Measurements from ENCODE around the gene SIK1. TPM values are rescaled to one million over a fixed set of nuclear protein-coding genes. Genes with fewer than 3 reads are reported as not detected.
"Not testable (repeated sequence)": the region's sequence is repeated elsewhere in the genome, so short reads cannot be mapped to it uniquely, and the experiment has no call there.

Gene SIK1
- total and polyA plus RNA-seq, 4 donors = 0.72 to 51.4 (median 9.4) TPM

DNA sequence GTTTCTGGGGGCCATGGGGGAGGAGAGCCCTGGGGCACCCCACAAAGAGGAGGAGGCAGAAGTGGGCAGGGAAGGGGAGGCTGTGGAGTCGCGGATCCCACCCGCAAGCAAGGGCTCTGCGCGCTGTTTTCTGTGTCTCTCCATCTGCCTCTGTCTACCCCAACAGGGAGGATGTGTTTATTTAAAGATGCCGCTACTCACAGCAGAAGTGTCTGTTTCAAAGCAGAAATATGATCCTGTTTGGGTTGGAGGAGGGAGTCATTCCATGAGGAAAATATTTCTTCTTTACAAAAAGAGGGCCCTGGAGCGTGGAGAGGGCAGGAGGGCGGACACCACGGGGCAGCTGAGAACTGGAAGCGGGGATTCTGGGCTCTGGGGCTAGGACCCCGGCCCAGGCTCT lies 25.8 kb downstream of the SIK1 start:
- no CpG with 5 or more reads among the region's 11 CpGs for WGBS, 2 donors

DNA sequence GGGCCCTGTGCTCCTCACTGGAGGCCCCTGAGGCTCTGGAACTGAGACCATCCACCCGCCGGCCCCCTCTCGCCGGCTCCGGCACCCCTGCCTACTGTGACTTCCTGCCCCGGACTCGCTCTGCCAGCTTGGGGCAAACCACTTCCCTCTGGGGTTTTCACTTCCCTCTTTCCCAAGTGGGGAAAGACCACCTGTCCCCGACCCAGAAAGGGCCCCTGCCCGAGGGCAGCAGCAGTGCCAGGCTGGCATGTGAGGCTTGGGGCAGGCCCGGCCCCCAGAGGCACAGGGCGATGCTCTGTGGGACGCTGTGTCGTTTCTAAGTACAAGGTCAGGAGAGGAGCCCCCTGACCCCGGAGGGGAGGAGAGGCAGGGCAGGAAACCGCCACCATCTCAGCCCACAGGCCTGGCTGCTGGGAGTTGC lies 27.3 kb downstream of the SIK1 start:
- H3K9me3 ChIP-seq (ENCODE audit: control insufficient read depth, low read length); ATAC-seq (ENCODE audit: low FRiP score); intact Hi-C loops (cut with DNase I); H3K4me3 ChIP-seq (ENCODE audit: low read length in 2 of 2); H3K27me3 ChIP-seq (ENCODE audit: control insufficient read depth in 1 of 2, insufficient read depth in 2 of 2, low read length in 1 of 2); H3K4me1 ChIP-seq (ENCODE audit: control insufficient read depth in 1 of 2, insufficient read depth in 2 of 2, low read length in 2 of 2); DNase-seq; H3K27ac ChIP-seq (ENCODE audit: low read depth in 1 of 2, low read length in 2 of 2); H3K36me3 ChIP-seq (ENCODE audit: control insufficient read depth in 1 of 2, insufficient read depth in 2 of 2, low read length in 1 of 2): not testable (repeated sequence)
- WGBS, 2 donors = no CpG with 5 or more reads among the region's 15 CpGs

More for the DNA sequence above, 25.8 kb downstream of the SIK1 start:
- H3K4me3 ChIP-seq (ENCODE audit: low read length in 2 of 2); H3K36me3 ChIP-seq (ENCODE audit: control insufficient read depth in 1 of 2, insufficient read depth in 2 of 2, low read length in 1 of 2); H3K9me3 ChIP-seq (ENCODE audit: control insufficient read depth, low read length); H3K27me3 ChIP-seq (ENCODE audit: control insufficient read depth in 1 of 2, insufficient read depth in 2 of 2, low read length in 1 of 2); DNase-seq; intact Hi-C loops (cut with DNase I); H3K4me1 ChIP-seq (ENCODE audit: control insufficient read depth in 1 of 2, insufficient read depth in 2 of 2, low read length in 2 of 2); ATAC-seq (ENCODE audit: low FRiP score); H3K27ac ChIP-seq (ENCODE audit: low read depth in 1 of 2, low read length in 2 of 2): not testable (repeated sequence)

DNA sequence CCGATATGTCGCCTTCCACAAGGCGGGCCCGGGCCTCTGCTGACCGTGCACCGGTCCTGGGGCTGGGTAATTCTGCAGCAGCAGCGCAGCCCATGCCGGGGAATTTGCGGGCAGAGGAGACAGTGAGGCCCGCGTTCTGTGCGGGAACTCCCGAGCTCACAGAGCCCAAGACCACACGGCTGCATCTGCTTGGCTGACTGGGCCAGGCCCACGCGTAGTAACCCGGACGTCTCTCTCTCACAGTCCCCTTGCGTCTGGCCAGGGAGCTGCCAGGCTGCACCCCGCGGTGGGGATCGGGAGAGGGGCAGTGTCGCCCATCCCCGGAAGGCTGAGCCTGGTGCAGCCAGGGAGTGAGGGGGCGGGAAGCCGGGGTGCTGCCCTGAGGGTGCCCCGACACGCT lies 27.8 kb downstream of the SIK1 start:
- H3K4me1 ChIP-seq (ENCODE audit: control insufficient read depth in 1 of 2, insufficient read depth in 2 of 2, low read length in 2 of 2); DNase-seq; intact Hi-C loops (cut with DNase I); H3K9me3 ChIP-seq (ENCODE audit: control insufficient read depth, low read length); H3K27me3 ChIP-seq (ENCODE audit: control insufficient read depth in 1 of 2, insufficient read depth in 2 of 2, low read length in 1 of 2); H3K27ac ChIP-seq (ENCODE audit: low read depth in 1 of 2, low read length in 2 of 2); H3K4me3 ChIP-seq (ENCODE audit: low read length in 2 of 2); ATAC-seq (ENCODE audit: low FRiP score); H3K36me3 ChIP-seq (ENCODE audit: control insufficient read depth in 1 of 2, insufficient read depth in 2 of 2, low read length in 1 of 2): not testable (repeated sequence)
- WGBS, 2 donors = no CpG with 5 or more reads among the region's 28 CpGs

DNA sequence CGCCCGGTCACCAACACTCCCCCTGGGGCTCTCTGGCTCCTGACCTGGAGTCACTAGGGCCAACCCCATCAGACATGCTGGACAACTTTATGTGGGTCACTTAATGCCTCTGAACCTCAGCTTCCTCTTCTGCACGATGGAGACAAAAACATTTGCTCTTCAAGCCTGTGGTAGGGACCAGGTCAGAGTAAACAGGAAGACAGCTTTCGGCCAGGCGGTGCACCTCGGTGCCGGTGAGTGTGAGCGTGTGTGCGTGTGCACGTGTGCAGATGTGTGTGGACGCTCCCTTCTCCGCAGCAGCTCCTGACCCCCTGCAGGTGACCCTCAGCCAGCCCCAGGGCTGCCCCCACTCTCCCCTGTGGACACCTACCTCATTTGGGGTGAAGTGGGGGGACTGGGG lies 28.4 kb downstream of the SIK1 start:
- H3K27me3 ChIP-seq (ENCODE audit: control insufficient read depth in 1 of 2, insufficient read depth in 2 of 2, low read length in 1 of 2); ATAC-seq (ENCODE audit: low FRiP score); intact Hi-C loops (cut with DNase I); DNase-seq; H3K4me3 ChIP-seq (ENCODE audit: low read length in 2 of 2); H3K9me3 ChIP-seq (ENCODE audit: control insufficient read depth, low read length); H3K27ac ChIP-seq (ENCODE audit: low read depth in 1 of 2, low read length in 2 of 2); H3K36me3 ChIP-seq (ENCODE audit: control insufficient read depth in 1 of 2, insufficient read depth in 2 of 2, low read length in 1 of 2); H3K4me1 ChIP-seq (ENCODE audit: control insufficient read depth in 1 of 2, insufficient read depth in 2 of 2, low read length in 2 of 2): not testable (repeated sequence)
- no CpG with 5 or more reads among the region's 12 CpGs for WGBS, 2 donors

DNA sequence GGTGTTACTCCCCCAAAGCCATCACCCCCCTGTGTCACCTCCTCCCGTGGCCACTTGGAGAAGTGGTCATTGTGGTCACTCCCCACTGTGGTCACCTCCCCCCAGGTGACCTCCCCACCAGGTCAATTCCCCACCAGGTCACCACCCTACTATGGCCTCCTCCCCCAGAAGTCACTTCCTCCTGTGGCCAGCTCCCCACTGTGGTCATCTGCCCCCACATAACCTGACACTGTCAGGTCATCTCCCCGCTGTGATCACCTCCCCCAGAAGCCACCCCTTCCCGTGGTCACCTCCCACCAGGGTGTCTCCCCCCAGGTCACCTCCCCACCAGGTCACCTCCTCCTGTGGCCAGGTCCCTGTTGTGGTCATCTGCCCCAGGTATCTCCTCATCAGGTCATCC lies 28.9 kb downstream of the SIK1 start:
- ATAC-seq (ENCODE audit: low FRiP score); intact Hi-C loops (cut with DNase I): not testable (repeated sequence)
- WGBS, 2 donors = no CpG with 5 or more reads among the region's 3 CpGs

DNA sequence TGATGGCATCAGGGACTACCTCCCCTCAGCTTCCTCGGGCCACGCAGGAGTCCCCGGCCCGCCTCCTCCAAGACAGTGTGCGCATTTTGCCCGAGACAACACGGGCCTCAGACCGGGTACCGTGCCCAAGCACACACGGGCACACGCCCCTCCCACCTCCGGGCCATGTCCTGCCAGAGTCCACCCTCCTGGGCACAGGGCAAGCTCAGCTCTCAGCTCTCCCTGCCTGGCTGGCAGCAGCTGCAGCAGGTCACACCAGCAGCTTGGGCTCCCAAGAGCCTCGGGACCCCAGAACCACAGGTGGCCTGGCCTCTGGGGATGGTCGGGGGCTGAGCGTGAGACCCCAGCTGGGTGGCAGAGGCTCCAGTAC lies 29.5 kb downstream of the SIK1 start:
- H3K36me3 ChIP-seq (ENCODE audit: control insufficient read depth in 1 of 2, insufficient read depth in 2 of 2, low read length in 1 of 2); H3K27me3 ChIP-seq (ENCODE audit: control insufficient read depth in 1 of 2, insufficient read depth in 2 of 2, low read length in 1 of 2); DNase-seq; intact Hi-C loops (cut with DNase I); H3K4me3 ChIP-seq (ENCODE audit: low read length in 2 of 2); H3K9me3 ChIP-seq (ENCODE audit: control insufficient read depth, low read length); H3K27ac ChIP-seq (ENCODE audit: low read depth in 1 of 2, low read length in 2 of 2); ATAC-seq (ENCODE audit: low FRiP score); H3K4me1 ChIP-seq (ENCODE audit: control insufficient read depth in 1 of 2, insufficient read depth in 2 of 2, low read length in 2 of 2): not testable (repeated sequence)
- no CpG with 5 or more reads among the region's 15 CpGs for WGBS, 2 donors

More for the DNA sequence above, 28.9 kb downstream of the SIK1 start:
- not testable (repeated sequence) for H3K9me3 ChIP-seq (ENCODE audit: control insufficient read depth, low read length); H3K36me3 ChIP-seq (ENCODE audit: control insufficient read depth in 1 of 2, insufficient read depth in 2 of 2, low read length in 1 of 2); H3K27me3 ChIP-seq (ENCODE audit: control insufficient read depth in 1 of 2, insufficient read depth in 2 of 2, low read length in 1 of 2); H3K4me3 ChIP-seq (ENCODE audit: low read length in 2 of 2); H3K4me1 ChIP-seq (ENCODE audit: control insufficient read depth in 1 of 2, insufficient read depth in 2 of 2, low read length in 2 of 2); H3K27ac ChIP-seq (ENCODE audit: low read depth in 1 of 2, low read length in 2 of 2); DNase-seq

DNA sequence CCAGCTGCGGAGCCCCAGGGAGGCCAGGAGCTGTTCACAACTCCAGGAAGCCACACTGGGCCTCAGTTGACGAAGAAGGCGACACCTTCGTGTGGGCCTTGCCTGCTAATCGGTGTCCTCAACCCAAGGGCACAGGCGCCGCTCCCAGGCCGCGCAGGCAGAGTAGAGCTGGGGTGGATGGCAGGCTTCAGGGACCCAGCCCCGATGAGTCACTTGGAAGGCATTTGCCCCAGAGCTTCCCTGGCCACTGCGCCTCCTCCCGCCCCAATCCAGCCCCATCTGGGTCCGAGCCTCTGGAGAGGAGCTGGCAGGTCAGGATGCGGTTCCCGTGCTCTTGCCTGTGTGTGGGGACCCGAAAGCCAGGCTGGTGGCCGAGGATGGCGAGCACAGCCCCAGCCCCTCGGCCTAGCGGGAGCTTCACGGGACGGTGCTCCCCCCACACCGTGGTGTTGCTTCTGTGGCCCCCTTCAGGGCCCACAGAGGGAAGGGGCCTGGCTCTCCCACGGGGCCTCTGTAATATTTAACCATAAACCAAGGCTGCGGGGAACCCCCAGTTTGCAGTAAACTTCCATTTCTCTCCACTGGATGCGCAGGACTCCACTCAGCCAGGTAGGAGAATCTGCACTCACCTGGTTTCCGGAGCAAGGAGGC lies 30.0 kb downstream of the SIK1 start:
- DNase-seq; H3K4me3 ChIP-seq (ENCODE audit: low read length in 2 of 2); H3K27ac ChIP-seq (ENCODE audit: low read depth in 1 of 2, low read length in 2 of 2); ATAC-seq (ENCODE audit: low FRiP score); H3K36me3 ChIP-seq (ENCODE audit: control insufficient read depth in 1 of 2, insufficient read depth in 2 of 2, low read length in 1 of 2); intact Hi-C loops (cut with DNase I); H3K9me3 ChIP-seq (ENCODE audit: control insufficient read depth, low read length); H3K4me1 ChIP-seq (ENCODE audit: control insufficient read depth in 1 of 2, insufficient read depth in 2 of 2, low read length in 2 of 2); H3K27me3 ChIP-seq (ENCODE audit: control insufficient read depth in 1 of 2, insufficient read depth in 2 of 2, low read length in 1 of 2): not testable (repeated sequence)
- no CpG with 5 or more reads among the region's 27 CpGs for WGBS, 2 donors

DNA sequence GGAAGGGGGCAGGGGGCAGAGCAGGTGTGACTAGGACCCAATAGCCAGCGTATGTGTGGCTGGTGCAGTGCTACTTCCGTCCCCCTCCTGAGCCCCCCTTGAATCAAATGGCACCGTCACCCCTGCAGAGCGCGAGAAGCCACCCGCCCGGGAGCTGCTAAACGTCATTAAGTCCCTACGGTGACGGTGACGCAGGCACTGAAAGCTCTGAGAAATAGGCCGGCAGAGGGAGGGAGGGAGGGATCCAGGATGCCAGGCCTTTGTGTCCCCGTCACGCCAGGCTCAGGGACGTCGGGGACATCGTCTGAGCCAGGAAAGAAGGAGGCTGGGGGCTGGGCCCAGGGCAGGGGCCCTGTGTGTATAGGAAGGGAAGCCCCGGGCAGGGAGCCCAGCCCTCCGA lies 43.6 kb downstream of the SIK1 start:
- H3K4me3 ChIP-seq (ENCODE audit: low read length in 2 of 2); H3K9me3 ChIP-seq (ENCODE audit: control insufficient read depth, low read length); H3K4me1 ChIP-seq (ENCODE audit: control insufficient read depth in 1 of 2, insufficient read depth in 2 of 2, low read length in 2 of 2); H3K36me3 ChIP-seq (ENCODE audit: control insufficient read depth in 1 of 2, insufficient read depth in 2 of 2, low read length in 1 of 2); ATAC-seq (ENCODE audit: low FRiP score); H3K27ac ChIP-seq (ENCODE audit: low read depth in 1 of 2, low read length in 2 of 2); intact Hi-C loops (cut with DNase I); DNase-seq; H3K27me3 ChIP-seq (ENCODE audit: control insufficient read depth in 1 of 2, insufficient read depth in 2 of 2, low read length in 1 of 2): not testable (repeated sequence)
- WGBS, 2 donors = no CpG with 5 or more reads among the region's 19 CpGs

DNA sequence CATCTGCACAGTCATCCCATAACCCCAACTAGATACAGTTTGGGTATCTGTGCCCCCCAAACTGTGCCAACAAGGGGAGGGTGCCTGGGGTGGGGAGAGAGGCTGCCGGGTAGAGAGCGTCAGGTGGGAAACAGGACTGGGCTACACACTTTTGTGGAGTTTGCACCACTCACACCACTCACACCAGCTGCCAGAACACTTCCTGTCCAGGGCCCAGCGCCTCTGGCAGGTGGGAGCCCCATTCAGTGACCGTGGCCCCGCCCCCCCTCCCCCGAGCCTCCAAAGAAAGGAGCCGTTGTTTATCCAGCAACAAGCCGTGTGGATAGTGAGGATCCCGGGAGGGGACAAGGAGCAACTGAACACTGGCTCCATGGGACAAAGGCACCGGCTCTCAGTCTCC lies 44.0 kb downstream of the SIK1 start:
- H3K27ac ChIP-seq (ENCODE audit: low read depth in 1 of 2, low read length in 2 of 2); H3K36me3 ChIP-seq (ENCODE audit: control insufficient read depth in 1 of 2, insufficient read depth in 2 of 2, low read length in 1 of 2); intact Hi-C loops (cut with DNase I); H3K27me3 ChIP-seq (ENCODE audit: control insufficient read depth in 1 of 2, insufficient read depth in 2 of 2, low read length in 1 of 2); H3K9me3 ChIP-seq (ENCODE audit: control insufficient read depth, low read length); H3K4me3 ChIP-seq (ENCODE audit: low read length in 2 of 2); ATAC-seq (ENCODE audit: low FRiP score); H3K4me1 ChIP-seq (ENCODE audit: control insufficient read depth in 1 of 2, insufficient read depth in 2 of 2, low read length in 2 of 2): not testable (repeated sequence)
- WGBS, 2 donors = 22 to 62% methylated on average over 3 to 9 of the region's 10 CpGs
- DNase-seq = peak in 1 of 2 donors; percentile 7

All from aorta (tissue), 5 donors.